Effector CD4-positive, alpha-beta T cell (primary cell): ENCODE measurements around the gene VPS13C.

Source experiments
- DNase-seq: peaks from one replicate; pipeline ENCODE4 v3.0.0-alpha.2; 2020

VPS13C gene

DNA sequence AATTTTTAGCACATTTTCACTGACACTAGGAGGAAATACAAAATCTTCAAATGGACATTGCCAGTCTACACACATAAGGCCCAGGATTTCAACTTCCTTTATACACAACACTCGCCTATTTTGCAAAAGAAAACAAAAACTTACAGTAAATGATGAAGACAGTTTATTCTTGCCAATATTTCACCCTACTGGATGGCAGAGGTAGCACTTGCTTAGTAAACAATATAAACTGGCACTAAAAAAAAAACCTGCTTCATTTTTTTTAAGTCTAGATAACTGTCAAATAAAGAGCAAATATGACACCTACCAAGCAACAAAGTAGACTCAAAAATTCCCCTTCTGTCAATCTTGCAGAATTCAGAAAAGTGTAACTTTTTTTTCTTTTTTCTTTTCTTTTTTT is 204.0 kb downstream of the VPS13C start:
- no peak for DNase-seq

- no peak for DNase-seq
Measured at GRCh38 chr15:61853195-61853594, 207.1 kb downstream of the VPS13C start.

GRCh38 chr15:61851955-61852354 is 208.3 kb downstream of the VPS13C start:
- DNase-seq = no peak

DNA sequence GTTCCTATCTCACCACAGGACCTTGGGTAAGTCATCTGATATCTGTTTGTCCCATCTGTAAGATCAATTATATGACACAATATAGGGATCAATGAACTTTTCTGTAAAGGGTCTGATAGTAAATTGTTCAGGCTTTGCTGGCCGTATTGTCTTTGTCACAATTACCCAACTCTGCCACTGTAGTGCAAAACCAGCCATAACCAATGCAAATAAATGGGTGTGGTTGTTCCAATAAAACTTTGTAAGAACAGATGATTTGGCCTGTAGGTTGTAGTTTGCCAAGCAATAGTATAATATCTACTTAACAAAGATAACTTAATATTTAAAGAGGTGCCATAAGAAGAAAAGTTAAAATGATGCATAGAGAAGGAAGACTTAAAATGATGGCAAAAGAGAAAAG is 210.8 kb downstream of the VPS13C start:
- no peak for DNase-seq

GRCh38 chr15:61841466-61841865 is 218.8 kb downstream of the VPS13C start:
- no peak for DNase-seq

DNA sequence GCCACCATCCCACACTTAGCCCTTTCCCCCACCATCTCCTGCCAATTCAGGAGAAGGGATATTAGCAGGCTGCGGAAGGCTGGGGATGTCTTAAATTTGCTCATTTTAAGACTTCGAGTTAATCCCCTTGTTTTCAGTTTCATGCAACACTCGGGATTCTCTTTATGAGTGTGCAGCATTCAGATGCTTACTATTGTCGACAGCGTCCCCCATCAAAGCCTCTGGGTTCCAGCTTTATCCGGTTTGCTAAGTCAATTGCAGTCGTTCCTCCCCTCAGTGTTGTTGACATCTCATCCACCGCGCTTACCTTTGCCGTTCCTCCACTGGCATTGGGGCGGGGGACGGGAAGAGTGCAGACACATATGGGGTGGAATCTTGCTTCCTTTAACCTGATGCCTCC is 220.2 kb downstream of the VPS13C start:
- DNase-seq = no peak

GRCh38 chr15:61839546-61839945 is 220.7 kb downstream of the VPS13C start:
- no peak for DNase-seq

GRCh38 chr15:61835496-61836106 is 224.6 kb downstream of the VPS13C start:
- peak; percentile 38 for DNase-seq

GRCh38 chr15:61835029-61835428 is 225.2 kb downstream of the VPS13C start:
- DNase-seq = no peak

GRCh38 chr15:61834076-61834697 is 226.1 kb downstream of the VPS13C start:
- DNase-seq = peak; percentile 51

- no peak for DNase-seq
Measured at GRCh38 chr15:61832223-61832622, 228.0 kb downstream of the VPS13C start.

DNA sequence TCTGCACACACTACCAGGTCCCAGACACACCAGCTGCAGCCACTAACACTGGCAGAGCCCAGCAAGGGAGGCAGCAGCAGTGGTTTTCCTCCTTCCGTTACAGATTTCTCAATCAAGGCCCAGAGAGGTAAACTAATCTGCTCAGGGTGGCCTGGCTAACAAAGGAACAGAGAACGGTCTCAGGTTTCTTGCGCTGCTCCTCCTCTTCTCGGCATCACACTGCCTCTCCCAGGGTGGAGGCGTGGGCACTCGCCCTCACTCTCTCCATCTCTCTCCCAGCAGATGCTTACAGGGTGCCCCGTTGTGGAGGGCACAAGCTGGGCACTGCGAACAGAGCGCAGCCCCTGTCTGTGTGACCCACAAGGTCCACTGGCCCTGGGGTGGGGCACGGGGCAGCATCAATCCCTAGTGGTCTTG is 228.7 kb downstream of the VPS13C start:
- no peak for DNase-seq

DNA sequence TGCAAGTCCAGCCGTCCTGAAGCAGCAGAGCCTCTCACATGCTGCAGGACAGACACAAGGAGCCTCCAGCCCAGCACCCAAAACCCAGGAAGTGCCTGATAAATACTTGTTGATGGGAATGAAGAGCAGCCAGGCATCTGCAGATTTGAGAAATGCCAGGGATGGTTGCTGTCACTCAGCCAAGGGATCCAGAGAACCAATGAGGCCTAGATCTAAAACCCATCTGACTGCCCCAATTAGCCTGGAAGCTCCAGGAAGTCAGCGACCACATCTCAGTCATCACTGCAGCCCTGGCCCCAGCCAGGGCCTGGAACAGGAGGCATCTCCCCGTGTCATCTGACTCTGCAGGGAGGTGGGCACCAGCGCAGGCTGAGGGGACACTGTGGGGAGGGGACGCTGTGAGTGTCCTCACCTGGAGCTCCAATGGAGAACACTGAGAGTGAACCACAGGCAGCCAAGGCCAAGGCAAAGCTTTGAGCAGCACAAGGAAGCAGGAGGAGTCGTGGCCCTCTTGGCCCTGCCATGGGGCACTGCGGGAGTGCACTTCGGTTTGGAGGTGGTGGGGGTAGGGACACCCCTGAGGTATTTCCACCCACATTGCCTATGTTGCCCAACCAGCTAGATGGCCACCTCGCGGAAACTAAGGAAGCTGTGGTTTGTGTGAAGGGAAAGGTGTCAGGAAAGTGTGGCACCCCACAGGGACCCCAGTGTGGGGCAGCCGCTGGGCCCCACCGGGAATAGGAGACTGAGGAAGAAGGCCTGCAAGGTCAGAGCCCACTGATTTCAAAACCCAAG is 229.5 kb downstream of the VPS13C start:
- DNase-seq = no peak

GRCh38 chr15:61829514-61829889 is 230.7 kb downstream of the VPS13C start:
- no peak for DNase-seq

DNA sequence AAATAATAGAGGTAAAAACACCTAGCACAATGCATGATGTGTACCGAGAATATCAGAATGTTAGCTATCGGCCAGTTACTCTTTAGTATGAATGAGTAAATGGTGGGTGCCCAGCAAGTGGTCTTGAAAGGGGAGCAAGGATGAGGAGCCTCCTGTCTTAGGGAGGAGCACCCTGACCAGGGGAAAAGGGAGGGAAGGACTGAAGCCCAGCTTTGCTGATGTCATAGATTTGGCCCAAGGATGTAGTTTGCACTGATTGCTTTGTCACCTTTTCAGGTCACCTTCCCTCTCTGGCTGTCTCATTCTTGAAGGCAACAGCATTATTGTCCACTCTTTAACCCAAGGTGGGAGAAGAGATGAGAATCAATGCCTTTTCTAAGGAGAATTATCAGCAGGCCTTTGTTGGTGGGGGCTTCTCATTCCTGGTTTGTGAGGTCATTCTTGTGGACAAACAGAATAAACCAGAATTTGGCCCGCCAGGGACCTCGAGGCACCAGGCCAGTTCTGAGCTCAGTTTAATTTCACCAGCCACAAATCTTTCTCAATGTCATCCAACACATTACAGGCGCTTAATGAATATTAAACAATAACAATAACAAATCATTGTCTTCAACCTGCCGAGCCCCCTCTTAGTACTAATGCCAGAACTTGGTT is 231.3 kb downstream of the VPS13C start:
- DNase-seq = no peak

GRCh38 chr15:61828008-61828407 is 232.2 kb downstream of the VPS13C start:
- DNase-seq = no peak

DNA sequence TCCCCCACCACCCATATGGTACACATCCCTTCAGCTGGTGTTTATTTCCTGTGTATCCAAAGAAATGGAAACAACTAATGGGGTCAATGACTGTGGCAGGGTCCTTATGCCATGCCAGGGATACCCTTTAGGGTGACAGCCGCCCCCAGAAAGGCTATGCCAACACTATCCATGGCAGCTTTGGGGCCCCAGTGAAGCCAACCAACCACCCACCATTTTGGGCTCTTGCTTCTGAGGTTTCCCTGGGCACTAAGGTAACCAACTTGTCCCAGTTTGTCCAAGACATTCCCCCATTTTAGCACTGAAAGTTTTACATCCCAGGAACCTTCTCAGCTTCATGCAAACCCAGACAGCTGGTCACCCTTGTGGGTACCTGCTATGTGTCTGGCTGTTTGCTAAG is 233.1 kb downstream of the VPS13C start:
- DNase-seq = no peak

DNA sequence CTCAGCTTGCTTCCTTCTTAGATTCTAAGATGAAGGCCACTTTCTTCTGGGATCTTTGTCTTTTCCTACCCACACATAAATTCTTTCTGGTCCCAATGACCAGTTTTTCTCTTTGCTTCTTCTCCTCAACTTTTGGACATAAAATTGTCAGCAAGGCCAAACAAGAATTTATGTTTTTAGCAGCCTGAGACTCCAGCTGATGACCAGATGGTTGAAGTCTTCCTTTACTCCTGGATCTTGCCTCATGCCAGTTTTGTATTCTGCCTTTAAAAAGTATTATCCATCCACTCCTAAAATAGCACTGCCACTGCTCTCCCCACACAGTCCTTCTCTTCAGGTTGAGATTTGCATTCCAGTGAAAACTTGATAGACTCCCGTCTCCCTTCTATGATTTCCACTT is 236.0 kb downstream of the VPS13C start:
- DNase-seq = no peak

DNA sequence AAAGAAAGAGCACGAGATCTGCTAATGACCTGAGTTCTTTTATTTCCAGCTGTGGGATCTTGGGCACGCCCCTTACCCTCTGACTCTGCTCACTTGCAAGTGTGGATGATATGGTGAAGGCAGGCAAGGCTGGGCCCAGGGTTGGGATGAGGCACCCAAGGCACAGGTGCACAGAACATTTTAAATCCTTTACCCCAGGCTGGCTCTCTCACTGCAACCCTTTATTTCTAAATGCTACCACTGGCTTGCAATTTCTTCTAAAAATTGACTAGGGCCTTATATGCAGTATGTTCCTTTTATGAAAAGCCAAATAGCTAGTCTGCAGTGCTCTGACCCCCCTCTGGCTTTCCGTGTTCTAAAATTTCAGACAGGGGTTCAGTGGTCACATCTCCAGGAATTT is 237.7 kb downstream of the VPS13C start:
- no peak for DNase-seq

DNA sequence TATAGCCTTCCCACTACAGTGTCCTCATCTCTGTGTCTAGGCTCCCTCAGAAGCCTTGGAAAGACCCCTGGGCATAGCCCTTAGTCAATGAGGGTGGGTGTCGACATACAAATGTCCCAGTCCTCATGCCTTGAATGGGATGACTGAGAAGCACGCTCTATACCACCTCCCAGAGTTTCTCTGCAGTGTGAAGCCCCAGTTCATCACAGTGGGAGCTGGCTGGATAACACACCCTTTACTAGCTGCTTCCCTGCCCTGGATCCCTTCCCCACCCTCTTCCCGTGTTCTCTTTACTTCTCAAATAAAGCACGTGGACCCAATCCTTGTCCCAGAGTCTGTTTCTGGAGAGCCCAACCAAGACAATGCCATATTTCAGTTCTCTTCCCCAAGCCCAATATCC is 239.3 kb downstream of the VPS13C start:
- no peak for DNase-seq

- no peak for DNase-seq
Measured at GRCh38 chr15:61820212-61820611, 240.0 kb downstream of the VPS13C start.

- no peak for DNase-seq
Measured at GRCh38 chr15:61819386-61819785, 240.9 kb downstream of the VPS13C start.

- no peak for DNase-seq
Measured at GRCh38 chr15:61818801-61819200, 241.4 kb downstream of the VPS13C start.

GRCh38 chr15:61816856-61817255 is 243.4 kb downstream of the VPS13C start:
- no peak for DNase-seq
